Naive B cell (primary cell): Measurements from ENCODE around the gene BMP5. TPM values are rescaled to one million over a fixed set of nuclear protein-coding genes. Genes with fewer than 3 reads are reported as not detected.
"Not testable (repeated sequence)": the region's sequence is repeated elsewhere in the genome, so short reads cannot be mapped to it uniquely, and the experiment has no call there.

Experiments
- ATAC-seq, 2 donors: fragments of 150-1000 bp; cut with Tn5 transposase; 2 replicates each; pipeline ENCODE4 v1.10.0; 2021; ENCODE audit warnings: low read depth in 2 of 2, mild to moderate bottlenecking in 2 of 2, moderate library complexity in 2 of 2
- DNase-seq: peaks from one replicate; pipeline ENCODE4 v3.0.0; 2022
- H3K27ac Mint-ChIP-seq, 6 donors: one replicate each; pipeline ENCODE4 v1.8.0; 2020 to 2022; ENCODE audit warnings: mild to moderate bottlenecking in 6 of 6, mixed read lengths in 6 of 6, moderate library complexity in 5 of 6, inconsistent platforms in 2 of 6
- H3K27me3 Mint-ChIP-seq, 3 donors: one replicate each; pipeline ENCODE4 v1.8.0; 2021 to 2022; ENCODE audit warnings: mixed read lengths in 3 of 3, mild to moderate bottlenecking in 1 of 3
- H3K36me3 Mint-ChIP-seq, 2 donors: one replicate each; pipeline ENCODE4 v1.8.0; 2020 to 2022; ENCODE audit warnings: mixed read lengths in 2 of 2, inconsistent platforms in 1 of 2, mild to moderate bottlenecking in 1 of 2
- H3K4me1 Mint-ChIP-seq, 3 donors: one replicate each; pipeline ENCODE4 v1.8.0; 2020 to 2022; ENCODE audit warnings: mixed read lengths in 3 of 3, inconsistent platforms in 1 of 3, mild to moderate bottlenecking in 1 of 3, moderate library complexity in 1 of 3
- H3K4me3 Mint-ChIP-seq, 8 donors: one replicate each; pipeline ENCODE4 v1.8.0; 2020 to 2022; ENCODE audit warnings: mild to moderate bottlenecking in 8 of 8, mixed read lengths in 8 of 8, moderate library complexity in 8 of 8, inconsistent platforms in 2 of 8
- H3K9me3 Mint-ChIP-seq, 7 donors: one replicate each; pipeline ENCODE4 v1.8.0; 2020 to 2022; ENCODE audit warnings: mixed read lengths in 7 of 7, mild to moderate bottlenecking in 5 of 7, inconsistent platforms in 2 of 7, moderate library complexity in 1 of 7
- polyA plus RNA-seq, 6 donors: library from polyadenylated mRNA; unstranded; fragments of 300-500 nt; fragmentation: Illumina TruSeq; gene quantifications; one replicate each; pipeline ENCODE4 v1.2.3, GENCODE V29; 2021; ENCODE audit warnings: low read depth in 6 of 6

The BMP5 gene
- polyA plus RNA-seq = not detected

DNA sequence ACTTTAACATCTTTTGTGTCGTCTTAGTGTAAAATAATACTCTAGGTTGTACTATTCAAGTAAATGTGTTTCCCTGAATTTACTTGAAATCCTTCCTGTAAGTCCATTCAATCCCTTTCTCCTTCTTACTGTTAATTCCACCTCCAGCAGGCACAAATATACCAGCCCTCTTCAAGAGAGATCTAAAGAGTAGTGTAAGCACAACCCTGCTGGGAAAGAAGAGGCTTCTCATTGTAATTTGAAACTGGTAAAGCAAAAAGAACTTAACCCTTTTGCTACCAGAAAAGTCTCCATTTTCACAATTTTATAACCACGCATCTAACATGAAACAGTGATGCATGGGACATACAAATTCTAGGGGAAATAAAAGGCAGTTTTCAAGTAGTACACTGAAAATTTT is at the start of gene BMP5:
Gene BMP5, minus strand, starts transcription at position 191 of the 400 bp plus-strand sequence. CDS start 725 bp downstream, outside the sequence.
- peaks cover 0 to 3% (median 0%) of the 10 kb centered on the region in 7 donors for H3K9me3 Mint-ChIP-seq
- no peaks in the 10 kb centered on the region for H3K36me3 Mint-ChIP-seq
- no peak within 1 kb of the TSS for H3K27ac Mint-ChIP-seq
- H3K27me3 Mint-ChIP-seq = no peaks in the 10 kb centered on the region
- H3K4me1 Mint-ChIP-seq = no peaks in the 10 kb centered on the region
- DNase-seq (no peak), ATAC-seq (no peak)
- H3K4me3 Mint-ChIP-seq = no peak within 1 kb of the TSS

DNA sequence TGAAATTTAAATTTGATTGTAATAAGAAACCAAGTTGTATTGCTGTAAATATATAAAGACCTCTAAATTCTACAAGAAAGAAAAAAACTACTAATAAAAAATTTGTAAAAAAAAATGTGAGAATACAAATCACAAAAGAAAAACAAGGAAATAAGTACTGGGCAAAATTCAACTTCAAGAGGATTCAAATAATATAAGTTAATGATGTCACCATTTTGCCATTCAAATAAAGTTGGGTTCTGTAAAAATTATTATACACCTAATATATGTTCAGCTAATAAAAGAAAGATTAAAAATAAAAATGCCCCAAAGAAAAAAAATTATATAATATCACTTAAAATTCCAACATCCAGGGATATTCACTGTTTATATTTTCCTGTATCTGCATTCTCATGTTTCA is 47.0 kb upstream of the BMP5 start:
- no peak for DNase-seq
- H3K27ac Mint-ChIP-seq = no peak overlapping the region
- H3K9me3 Mint-ChIP-seq = peaks cover 0 to 9% (median 6%) of the 10 kb centered on the region in 7 donors
- H3K4me1 Mint-ChIP-seq = no peaks in the 10 kb centered on the region
- H3K27me3 Mint-ChIP-seq = no peaks in the 10 kb centered on the region
- no peak for ATAC-seq
- H3K4me3 Mint-ChIP-seq = no peak overlapping the region
- no peaks in the 10 kb centered on the region for H3K36me3 Mint-ChIP-seq

GRCh38 chr6:55919716-55920308 is 44.4 kb upstream of the BMP5 start:
- H3K4me3 Mint-ChIP-seq = no peak overlapping the region
- no peak for ATAC-seq

GRCh38 chr6:55918639-55919038 is 43.2 kb upstream of the BMP5 start:
- H3K9me3 Mint-ChIP-seq = peaks cover 0 to 8% (median 5%) of the 10 kb centered on the region in 7 donors
- ATAC-seq (no peak), DNase-seq (no peak)
- H3K27me3 Mint-ChIP-seq = no peaks in the 10 kb centered on the region
- no peaks in the 10 kb centered on the region for H3K36me3 Mint-ChIP-seq
- H3K4me3 Mint-ChIP-seq = no peak overlapping the region
- H3K27ac Mint-ChIP-seq = no peak overlapping the region
- no peaks in the 10 kb centered on the region for H3K4me1 Mint-ChIP-seq

More at GRCh38 chr6:55919716-55920308, 44.4 kb upstream of the BMP5 start:
- peaks cover 0 to 8% (median 5%) of the 10 kb centered on the region in 7 donors for H3K9me3 Mint-ChIP-seq
- no peak for DNase-seq
- H3K36me3 Mint-ChIP-seq = no peaks in the 10 kb centered on the region
- no peak overlapping the region for H3K27ac Mint-ChIP-seq
- H3K4me1 Mint-ChIP-seq = no peaks in the 10 kb centered on the region
- no peaks in the 10 kb centered on the region for H3K27me3 Mint-ChIP-seq

- ATAC-seq (no peak), DNase-seq (no peak)
- Mint-ChIP-seq H3K4me3 (no peak overlapping the region), H3K27ac (no peak overlapping the region), H3K36me3 (no peaks in the 10 kb centered on the region), H3K4me1 (no peaks in the 10 kb centered on the region), H3K9me3 (peaks cover 0 to 8% (median 3%) of the 10 kb centered on the region in 7 donors), H3K27me3 (no peaks in the 10 kb centered on the region)
These were observed 42.5 kb upstream of the BMP5 start for GRCh38 chr6:55917751-55918415.

- Mint-ChIP-seq H3K27me3 (no peaks in the 10 kb centered on the region), H3K9me3 (peaks cover 0 to 7% (median 0%) of the 10 kb centered on the region in 7 donors), H3K36me3 (no peaks in the 10 kb centered on the region), H3K27ac (no peak overlapping the region), H3K4me3 (no peak overlapping the region), H3K4me1 (no peaks in the 10 kb centered on the region)
- ATAC-seq (no peak), DNase-seq (no peak)
These were observed 40.8 kb upstream of the BMP5 start for GRCh38 chr6:55916188-55916587.

DNA sequence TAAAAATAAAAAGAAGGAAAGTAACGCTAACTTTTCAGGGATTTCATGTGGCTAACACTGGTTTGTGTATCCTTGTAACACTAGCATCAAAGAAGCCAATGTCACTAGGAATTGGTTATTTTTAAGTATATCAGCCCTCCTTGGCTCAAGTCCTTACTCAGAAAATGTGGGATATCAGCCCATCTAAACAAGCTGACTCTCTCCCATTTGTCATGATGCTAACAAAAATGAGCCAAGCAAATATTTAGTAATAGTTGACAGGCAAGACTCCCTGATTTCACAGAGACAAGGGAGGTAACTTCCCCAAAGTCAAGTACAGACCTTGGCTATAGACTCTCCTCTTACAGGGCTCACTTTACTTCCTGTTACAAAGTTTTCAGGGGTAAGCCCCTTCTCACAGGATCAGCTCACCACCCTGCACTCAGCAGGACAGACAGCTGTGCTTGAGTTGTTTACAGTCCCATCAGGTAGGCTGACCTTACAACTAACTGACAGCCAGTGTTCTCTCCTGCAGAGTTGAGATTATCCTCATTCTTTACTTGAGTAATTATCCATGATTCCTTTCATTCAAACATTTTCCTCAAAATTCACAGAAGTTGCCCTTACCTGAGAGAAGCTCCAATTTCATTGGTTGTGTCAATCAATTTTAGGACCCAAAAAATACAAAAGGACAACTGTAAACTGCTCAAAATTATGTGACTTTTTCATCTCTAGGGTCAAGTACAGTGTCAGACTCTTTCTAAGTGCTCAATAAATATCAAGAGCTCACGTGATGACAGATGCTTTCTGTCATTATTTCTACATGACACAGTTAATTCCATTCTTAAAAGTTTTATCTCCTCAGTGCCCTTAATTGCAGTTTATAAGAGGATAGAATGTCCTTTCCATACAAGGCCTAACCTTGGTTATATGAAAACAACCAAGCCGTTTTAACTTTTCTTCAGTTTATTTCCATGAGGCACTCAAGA is 38.1 kb upstream of the BMP5 start:
- no peaks in the 10 kb centered on the region for H3K9me3 Mint-ChIP-seq
- no peak for DNase-seq
- H3K36me3 Mint-ChIP-seq = no peaks in the 10 kb centered on the region
- H3K27ac Mint-ChIP-seq = no peak overlapping the region
- H3K4me3 Mint-ChIP-seq = no peak overlapping the region
- H3K27me3 Mint-ChIP-seq = no peaks in the 10 kb centered on the region
- no peaks in the 10 kb centered on the region for H3K4me1 Mint-ChIP-seq
- no peak for ATAC-seq

DNA sequence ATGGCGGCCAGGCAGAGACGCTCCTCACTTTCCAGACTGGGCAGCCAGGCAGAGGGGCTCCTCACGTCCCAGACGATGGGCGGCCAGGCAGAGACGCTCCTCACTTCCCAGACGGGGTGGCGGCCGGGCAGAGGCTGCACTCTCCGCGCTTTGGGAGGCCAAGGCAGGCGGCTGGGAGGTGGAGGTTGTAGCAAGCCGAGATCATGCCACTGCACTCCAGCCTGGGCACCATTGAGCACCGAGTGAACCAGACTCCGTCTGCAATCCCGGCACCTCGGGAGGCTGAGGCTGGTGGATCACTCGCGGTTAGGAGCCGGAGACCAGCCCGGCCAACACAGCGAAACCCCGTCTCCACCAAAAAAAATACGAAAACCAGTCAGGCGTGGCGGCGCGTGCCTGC is 35.1 kb upstream of the BMP5 start:
- H3K4me3 Mint-ChIP-seq, ATAC-seq, H3K4me1 Mint-ChIP-seq, H3K27ac Mint-ChIP-seq, H3K36me3 Mint-ChIP-seq, H3K9me3 Mint-ChIP-seq, DNase-seq, H3K27me3 Mint-ChIP-seq: not testable (repeated sequence)

DNA sequence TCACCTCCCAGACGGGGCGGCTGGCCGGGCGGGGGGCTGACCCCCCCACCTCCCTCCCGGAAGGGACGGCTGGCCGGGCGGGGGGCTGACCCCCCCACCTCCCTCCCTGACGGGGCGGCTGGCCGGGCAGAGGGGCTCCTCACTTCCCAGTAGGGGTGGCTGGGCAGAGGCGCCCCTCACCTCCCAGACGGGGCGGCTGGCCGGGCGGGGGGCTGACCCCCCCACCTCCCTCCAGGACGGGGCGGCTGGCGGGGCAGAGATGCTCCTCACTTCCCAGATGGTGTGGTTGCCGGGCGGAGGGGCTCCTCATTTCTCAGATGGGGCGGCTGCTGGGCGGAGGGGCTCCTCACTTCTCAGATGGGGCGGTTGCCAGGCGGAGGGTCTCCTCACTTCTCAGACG is 34.5 kb upstream of the BMP5 start:
- not testable (repeated sequence) for H3K27me3 Mint-ChIP-seq, DNase-seq, H3K27ac Mint-ChIP-seq, H3K36me3 Mint-ChIP-seq, H3K9me3 Mint-ChIP-seq, H3K4me1 Mint-ChIP-seq, ATAC-seq, H3K4me3 Mint-ChIP-seq

GRCh38 chr6:55902796-55903195 is 27.4 kb upstream of the BMP5 start:
- Mint-ChIP-seq H3K4me1 (no peaks in the 10 kb centered on the region), H3K36me3 (no peaks in the 10 kb centered on the region), H3K9me3 (peaks cover 0 to 6% (median 0%) of the 10 kb centered on the region in 7 donors), H3K27ac (no peak overlapping the region), H3K27me3 (no peaks in the 10 kb centered on the region), H3K4me3 (no peak overlapping the region)
- no peak for DNase-seq
- no peak for ATAC-seq

DNA sequence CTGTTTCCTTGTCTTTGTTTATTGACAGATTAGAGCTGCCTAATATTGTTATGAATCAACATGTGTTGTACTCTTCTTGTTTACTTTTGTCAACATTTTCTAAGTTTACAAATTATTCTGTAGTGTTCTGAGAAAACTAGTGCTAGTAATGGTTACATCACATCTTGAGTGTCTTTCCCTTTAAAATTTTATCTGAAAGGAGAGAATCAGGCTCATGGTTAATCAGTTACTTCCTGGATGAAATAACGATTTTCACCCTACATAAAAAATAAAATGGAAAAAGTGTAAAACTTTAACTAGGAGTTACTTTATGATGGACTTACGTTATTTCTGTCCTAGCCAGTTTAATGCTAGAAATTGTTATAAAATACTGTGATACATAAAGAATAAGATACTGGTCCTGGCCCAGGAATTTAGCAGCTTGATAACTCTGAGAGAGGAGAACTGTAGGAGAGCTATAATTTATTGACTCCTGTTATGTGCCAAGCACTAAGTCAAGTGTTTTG is 26.4 kb upstream of the BMP5 start:
- no peaks in the 10 kb centered on the region for H3K36me3 Mint-ChIP-seq
- H3K4me3 Mint-ChIP-seq = no peak overlapping the region

GRCh38 chr6:55898342-55898741 is 23.0 kb upstream of the BMP5 start:
- Mint-ChIP-seq H3K4me1 (no peaks in the 10 kb centered on the region), H3K27me3 (no peaks in the 10 kb centered on the region), H3K4me3 (no peak overlapping the region), H3K9me3 (peaks cover 0 to 5% (median 0%) of the 10 kb centered on the region in 7 donors), H3K36me3 (no peaks in the 10 kb centered on the region), H3K27ac (no peak overlapping the region)
- ATAC-seq (no peak), DNase-seq (no peak)

More for the DNA sequence above, 26.4 kb upstream of the BMP5 start:
- peaks cover 0 to 6% (median 0%) of the 10 kb centered on the region in 7 donors for H3K9me3 Mint-ChIP-seq
- DNase-seq = no peak
- no peak for ATAC-seq
- no peaks in the 10 kb centered on the region for H3K27me3 Mint-ChIP-seq
- no peak overlapping the region for H3K27ac Mint-ChIP-seq
- H3K4me1 Mint-ChIP-seq = no peaks in the 10 kb centered on the region

- no peaks in the 10 kb centered on the region for H3K27me3 Mint-ChIP-seq
- H3K36me3 Mint-ChIP-seq = no peaks in the 10 kb centered on the region
- H3K4me1 Mint-ChIP-seq = no peaks in the 10 kb centered on the region
- H3K4me3 Mint-ChIP-seq = no peak overlapping the region
- no peak for DNase-seq
- ATAC-seq = no peak
- H3K9me3 Mint-ChIP-seq = peaks cover 0 to 5% (median 0%) of the 10 kb centered on the region in 7 donors
- H3K27ac Mint-ChIP-seq = no peak overlapping the region
These were observed 22.0 kb upstream of the BMP5 start for GRCh38 chr6:55897346-55897745.
